ENCODE data around the gene CERT1.
"Not testable (repeated sequence)": the region's sequence is repeated elsewhere in the genome, so short reads cannot be mapped to it uniquely, and the experiment has no call there.

CERT1 gene

GRCh38 chr5:75356719-75357118 lies 154.7 kb downstream of the CERT1 start:
- no peak for DNase-seq (ENCODE audit: low read depth in 3 of 3, low spot score in 1 of 3)

- DNase-seq (ENCODE audit: low read depth in 3 of 3, low spot score in 1 of 3): no peak
Measured at GRCh38 chr5:75355236-75355635, 156.2 kb downstream of the CERT1 start.

- no peak for DNase-seq (ENCODE audit: low read depth in 3 of 3, low spot score in 1 of 3)
Measured at GRCh38 chr5:75351139-75351926, 160.1 kb downstream of the CERT1 start.

DNA sequence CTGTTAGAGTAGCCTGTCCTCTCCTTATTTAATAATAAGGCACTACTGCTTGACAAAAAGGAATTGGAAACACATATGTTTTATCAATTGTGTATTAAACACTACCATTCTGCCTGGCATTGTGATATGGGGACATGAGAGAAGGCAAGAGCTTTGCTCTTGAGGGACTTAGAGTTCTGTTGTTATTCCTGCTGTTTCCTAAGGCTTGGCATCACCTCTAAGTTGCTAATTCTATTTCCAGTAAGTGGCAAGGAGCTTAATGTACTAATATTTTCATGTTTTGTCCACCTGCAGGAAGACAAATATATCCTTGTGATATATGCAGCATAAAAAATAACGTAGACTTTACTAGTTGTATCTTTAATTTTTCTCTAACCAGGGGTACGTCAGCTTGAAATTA lies 161.8 kb downstream of the CERT1 start:
- DNase-seq (ENCODE audit: low read depth in 3 of 3, low spot score in 1 of 3): no peak

DNA sequence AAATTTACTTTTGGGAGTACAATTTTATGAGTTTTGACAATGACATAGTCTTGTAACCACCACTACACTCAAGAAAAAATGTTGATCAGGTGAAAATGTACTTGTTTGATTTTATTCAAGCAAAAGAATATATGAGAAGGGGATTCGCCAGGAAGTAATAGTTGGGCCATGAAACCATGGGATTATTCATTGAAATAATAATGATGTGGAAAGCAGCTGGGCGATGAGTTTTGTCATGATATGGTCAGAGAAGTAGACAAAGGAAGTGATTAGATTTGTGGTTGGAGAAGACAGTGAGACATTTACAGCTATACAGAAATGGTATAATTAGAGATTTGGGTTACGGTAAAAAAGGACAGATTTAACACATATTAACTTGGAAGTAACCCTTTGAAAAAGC lies 163.2 kb downstream of the CERT1 start:
- no peak for DNase-seq (ENCODE audit: low read depth in 3 of 3, low spot score in 1 of 3)

- DNase-seq (ENCODE audit: low read depth in 3 of 3, low spot score in 1 of 3): no peak
Measured at GRCh38 chr5:75342836-75343235, 168.6 kb downstream of the CERT1 start.

DNA sequence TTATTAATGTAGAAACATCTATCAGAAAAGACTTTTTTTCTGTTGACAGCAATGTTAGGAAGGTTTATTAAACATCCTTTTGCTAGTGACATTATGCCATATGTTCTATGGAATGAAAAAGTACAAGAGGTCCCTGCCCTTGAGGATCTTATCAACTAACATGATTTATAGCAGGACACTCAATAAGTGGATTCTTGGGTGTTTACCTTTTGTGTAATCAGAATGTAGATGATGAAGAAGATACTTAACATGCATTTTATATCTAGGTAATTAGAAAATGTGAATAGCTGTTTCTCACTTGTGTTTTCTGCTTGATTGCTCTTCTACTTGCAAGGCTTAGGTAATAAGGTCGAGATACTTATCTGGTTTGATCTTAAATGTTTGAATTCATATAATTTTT lies 169.5 kb downstream of the CERT1 start:
- no peak for DNase-seq (ENCODE audit: low read depth in 3 of 3, low spot score in 1 of 3)

GRCh38 chr5:75340714-75341478 lies 170.5 kb downstream of the CERT1 start:
- DNase-seq (ENCODE audit: low read depth in 3 of 3, low spot score in 1 of 3): no peak

DNA sequence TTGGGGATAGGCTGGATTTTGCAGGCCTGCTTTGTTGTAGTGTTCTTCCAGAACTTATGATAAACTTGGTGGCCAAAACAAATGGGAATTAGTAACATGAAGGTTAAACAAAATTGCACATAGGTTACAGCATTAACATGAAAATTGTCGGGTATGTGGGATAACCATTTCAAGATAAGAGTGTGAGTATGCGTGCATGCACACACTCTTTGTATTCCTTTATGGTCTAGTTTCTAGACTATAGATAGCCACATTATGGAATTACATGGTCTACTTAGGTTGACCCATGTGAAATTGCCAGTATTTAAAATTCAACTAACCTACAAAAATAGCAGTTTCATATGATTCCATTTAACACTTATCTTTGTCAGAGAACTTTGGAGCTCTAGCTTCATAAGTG lies 173.0 kb downstream of the CERT1 start:
- no peak for DNase-seq (ENCODE audit: low read depth in 3 of 3, low spot score in 1 of 3)

DNA sequence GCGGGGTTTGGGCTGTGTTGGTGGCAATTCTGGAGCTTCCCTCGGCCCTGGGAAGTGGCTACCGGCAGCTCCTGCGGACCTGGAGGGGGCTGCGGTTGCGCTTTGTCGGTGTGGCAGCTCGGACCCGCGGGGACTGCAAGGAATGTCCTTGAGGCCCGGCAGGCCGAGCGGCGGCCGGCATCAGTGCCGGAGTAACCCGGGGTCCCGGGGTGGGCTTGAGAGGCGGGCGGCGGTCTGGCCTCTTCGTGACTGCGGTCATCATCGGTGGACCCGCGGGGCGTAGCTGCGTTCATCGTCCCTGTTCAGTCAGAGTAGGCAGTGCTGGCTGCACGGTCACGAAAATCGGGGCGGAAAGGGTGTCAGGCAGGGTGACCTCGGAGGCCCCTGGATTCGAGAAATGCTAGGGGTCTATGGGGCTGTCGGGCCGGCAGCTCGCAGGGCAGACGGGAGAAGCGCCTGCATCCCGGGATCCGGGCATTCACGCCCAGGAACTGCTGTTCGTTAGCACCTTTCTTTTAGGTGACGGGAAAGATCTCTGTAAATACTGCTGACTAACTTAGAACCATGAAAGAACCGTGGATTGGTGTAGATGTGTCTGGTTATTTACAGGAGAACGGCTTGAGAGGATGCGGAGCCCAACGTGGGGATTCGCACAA lies 173.9 kb downstream of the CERT1 start:
- DNase-seq (ENCODE audit: low read depth in 3 of 3, low spot score in 1 of 3): peak in 1 of 3 donors; percentile 4

GRCh38 chr5:75336615-75337336 lies 174.7 kb downstream of the CERT1 start, which contains the start of gene HMGCR:
TSS of gene HMGCR (plus strand) at chr5:75337220. CDS start at chr5:75342606, 5,386 bp downstream.
- peak; percentile 88 to 93 (median 91) for DNase-seq (ENCODE audit: low read depth in 3 of 3, low spot score in 1 of 3)

GRCh38 chr5:75335952-75336614 lies 175.3 kb downstream of the CERT1 start:
- DNase-seq (ENCODE audit: low read depth in 3 of 3, low spot score in 1 of 3): no peak

- no peak for DNase-seq (ENCODE audit: low read depth in 3 of 3, low spot score in 1 of 3)
Measured at GRCh38 chr5:75335486-75335885, 175.9 kb downstream of the CERT1 start.

GRCh38 chr5:75334413-75334812 lies 177.0 kb downstream of the CERT1 start:
- not testable (repeated sequence) for DNase-seq (ENCODE audit: low read depth in 3 of 3, low spot score in 1 of 3)

- not testable (repeated sequence) for DNase-seq (ENCODE audit: low read depth in 3 of 3, low spot score in 1 of 3)
Measured at GRCh38 chr5:75333759-75334158, 177.7 kb downstream of the CERT1 start.

GRCh38 chr5:75331095-75332090 lies 180.0 kb downstream of the CERT1 start:
- DNase-seq (ENCODE audit: low read depth in 3 of 3, low spot score in 1 of 3): no peak

DNA sequence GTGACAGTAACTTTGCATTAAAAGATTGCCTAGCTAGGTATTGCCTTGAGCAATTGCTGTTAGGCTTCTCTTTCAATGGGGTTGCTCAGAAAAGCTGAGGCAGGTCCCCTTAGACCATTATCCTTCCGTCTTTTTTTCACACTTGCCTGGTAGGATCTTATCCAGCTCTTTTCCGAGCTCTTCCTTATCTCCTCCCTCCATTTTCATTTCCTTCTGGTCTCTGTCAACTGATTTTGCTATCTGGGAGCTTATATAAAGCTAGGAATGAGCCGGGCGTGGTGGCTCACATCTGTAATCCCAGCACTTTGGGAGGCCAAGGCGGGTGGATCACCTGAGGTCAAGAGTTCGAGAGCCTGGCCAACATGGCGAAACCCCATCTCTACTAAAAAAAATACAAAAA lies 181.0 kb downstream of the CERT1 start:
- DNase-seq (ENCODE audit: low read depth in 3 of 3, low spot score in 1 of 3): no peak
